Esophagus squamous epithelium (tissue), 4 donors: ENCODE results near the gene NUP153.

Experiments used
- CTCF ChIP-seq, 6 experiments: fragments of 450-650 bp in 4 of 6; fragments of 200-600 bp in 2 of 6; sonication (generic) in 2 of 6; IDR thresholded peaks; one replicate each; pipeline ENCODE4 v1.5.1; 2016 to 2019; ENCODE audit warnings: antibody characterized with exemption in 6 of 6, mild to moderate bottlenecking in 4 of 6, moderate library complexity in 4 of 6
- POLR2A ChIP-seq, 4 donors: fragments of 450-650 bp; IDR thresholded peaks; one replicate each; pipeline ENCODE4 v1.6.1; 2017; ENCODE audit warnings: antibody characterized with exemption in 4 of 4, mild to moderate bottlenecking in 4 of 4, moderate library complexity in 3 of 4

- TF ChIP-seq CTCF (IDR thresholded peaks at IDR 0.05), result no peak
- no peak for TF ChIP-seq POLR2A (IDR thresholded peaks at IDR 0.05)
Measured at GRCh38 chr6:17635568-17635967, 71.2 kb downstream of the NUP153 start.
